HG03175 (cell line): ENCODE results near the gene FSTL1.

Experiments used
- ATAC-seq: cut with Tn5 transposase; IDR thresholded peaks from one replicate; pipeline ENCODE4 v1.9.1; 2021; ENCODE audit warnings: mild to moderate bottlenecking, moderate library complexity; ENCODE audit not compliant: unreplicated experiment

Gene FSTL1, protein sequence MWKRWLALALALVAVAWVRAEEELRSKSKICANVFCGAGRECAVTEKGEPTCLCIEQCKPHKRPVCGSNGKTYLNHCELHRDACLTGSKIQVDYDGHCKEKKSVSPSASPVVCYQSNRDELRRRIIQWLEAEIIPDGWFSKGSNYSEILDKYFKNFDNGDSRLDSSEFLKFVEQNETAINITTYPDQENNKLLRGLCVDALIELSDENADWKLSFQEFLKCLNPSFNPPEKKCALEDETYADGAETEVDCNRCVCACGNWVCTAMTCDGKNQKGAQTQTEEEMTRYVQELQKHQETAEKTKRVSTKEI

DNA sequence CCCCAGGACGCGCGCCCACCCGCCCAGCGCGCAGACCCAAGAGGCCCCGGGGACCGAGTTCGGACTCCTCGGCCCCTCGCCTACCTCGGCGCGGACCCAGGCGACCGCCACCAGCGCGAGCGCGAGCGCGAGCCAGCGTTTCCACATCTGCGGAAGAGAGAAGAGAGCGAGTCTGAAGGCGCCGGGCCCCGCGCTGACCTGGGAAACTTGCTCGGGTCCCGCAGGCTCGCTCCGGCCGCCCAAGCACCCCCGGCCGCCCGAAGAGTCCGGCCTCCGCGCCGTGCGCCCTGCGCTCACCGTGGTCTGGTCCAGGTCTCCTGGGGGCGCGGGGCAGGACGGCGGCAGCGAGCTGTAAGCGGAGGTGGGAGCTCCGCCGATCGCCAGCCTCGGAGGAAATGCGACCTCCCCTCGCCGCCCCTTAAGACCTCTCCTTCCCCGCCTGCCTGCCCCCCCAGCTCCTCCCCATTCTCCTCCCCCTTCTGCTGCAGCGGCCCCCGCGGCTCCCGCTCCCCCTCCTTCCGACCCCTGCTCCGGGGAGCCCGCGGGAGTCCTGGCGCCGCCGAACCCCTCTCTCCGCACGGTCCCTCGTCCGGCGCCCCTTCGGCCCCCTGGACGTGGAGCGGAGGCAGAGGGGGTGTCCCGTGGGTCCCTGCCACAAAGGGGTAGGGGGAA lies at the start of gene FSTL1:
Gene FSTL1 (minus strand): TSS at position 393 of the 672 bp plus-strand sequence. CDS start 246 bp downstream, at position 147.
- ATAC-seq = no peak

- no peak for ATAC-seq
Observed at GRCh38 chr3:120498556-120499346, 48.0 kb upstream of the FSTL1 start.

- ATAC-seq = no peak
Observed at GRCh38 chr3:120497818-120498217, 47.0 kb upstream of the FSTL1 start.

DNA sequence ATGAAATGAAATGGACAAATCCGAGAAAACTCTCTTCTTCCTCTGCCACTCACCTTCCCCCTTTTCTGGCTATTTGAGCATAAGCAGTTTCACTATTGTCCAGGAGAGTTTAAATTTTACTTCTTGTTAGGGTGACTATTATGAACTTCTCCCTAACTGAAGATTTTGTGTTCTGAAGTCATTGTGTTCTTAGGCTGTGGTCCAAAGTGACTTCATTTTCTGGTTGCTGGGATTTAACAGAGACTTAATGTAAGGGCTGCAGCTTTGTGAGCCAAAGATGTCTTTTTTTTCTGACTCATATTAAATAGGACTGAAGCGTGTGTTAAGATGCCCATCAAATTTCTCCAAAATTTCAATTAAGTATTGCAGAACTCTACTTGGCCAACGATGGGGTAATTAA lies 46.5 kb upstream of the FSTL1 start:
- ATAC-seq = no peak

DNA sequence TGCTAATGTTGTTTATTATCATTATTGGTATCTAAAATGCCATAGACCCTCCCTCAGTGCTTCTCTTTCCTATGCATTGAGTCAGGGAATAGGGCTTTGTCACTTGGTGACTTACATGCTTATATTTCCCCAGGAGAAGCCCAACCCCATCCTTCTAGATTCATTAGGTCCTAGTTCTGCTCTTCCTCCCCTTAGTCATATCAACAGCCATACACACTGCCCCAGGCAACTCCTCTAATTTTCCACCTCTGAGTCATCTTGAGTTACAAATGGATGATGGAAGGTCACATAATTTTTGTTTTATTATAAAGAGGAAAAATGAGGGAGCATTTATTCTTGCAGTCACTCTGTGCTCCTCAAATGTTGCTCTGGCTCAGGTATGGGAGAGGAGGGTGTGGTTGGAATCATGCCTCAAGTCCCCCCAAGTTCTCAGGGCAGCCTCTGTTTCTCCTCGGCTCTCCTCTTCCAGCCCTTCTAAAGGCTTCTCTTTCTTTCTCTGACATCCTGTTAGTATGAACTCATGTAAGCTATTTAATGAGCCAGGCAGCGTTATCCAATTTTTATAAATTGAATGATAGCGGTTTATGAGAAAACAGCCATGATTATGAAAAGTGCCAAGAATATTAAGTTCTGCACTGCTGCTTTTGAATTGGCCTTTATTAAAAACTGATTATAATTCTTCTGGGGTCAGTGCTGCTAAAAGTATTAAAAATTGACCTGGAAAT lies 45.6 kb upstream of the FSTL1 start:
- ATAC-seq = no peak

DNA sequence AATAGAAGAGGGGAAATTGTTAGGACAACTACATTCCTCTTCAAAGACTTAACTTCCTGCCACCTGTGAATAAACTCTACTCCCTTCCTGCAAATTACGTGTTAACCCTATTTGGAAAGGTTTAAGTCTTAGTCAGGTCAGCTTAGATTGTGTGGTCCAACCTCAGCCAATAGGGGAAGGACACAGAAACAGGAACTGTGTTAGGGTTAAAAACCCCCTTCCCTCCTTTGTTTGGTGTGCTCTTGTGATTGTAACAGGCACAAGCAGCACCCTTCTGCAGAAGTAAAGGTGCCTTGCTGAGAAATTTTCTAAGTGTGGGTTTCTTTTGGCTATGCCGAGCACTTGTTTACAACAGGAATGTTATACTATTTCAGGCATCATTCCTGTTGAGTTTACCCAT lies 45.0 kb upstream of the FSTL1 start:
- no peak for ATAC-seq

DNA sequence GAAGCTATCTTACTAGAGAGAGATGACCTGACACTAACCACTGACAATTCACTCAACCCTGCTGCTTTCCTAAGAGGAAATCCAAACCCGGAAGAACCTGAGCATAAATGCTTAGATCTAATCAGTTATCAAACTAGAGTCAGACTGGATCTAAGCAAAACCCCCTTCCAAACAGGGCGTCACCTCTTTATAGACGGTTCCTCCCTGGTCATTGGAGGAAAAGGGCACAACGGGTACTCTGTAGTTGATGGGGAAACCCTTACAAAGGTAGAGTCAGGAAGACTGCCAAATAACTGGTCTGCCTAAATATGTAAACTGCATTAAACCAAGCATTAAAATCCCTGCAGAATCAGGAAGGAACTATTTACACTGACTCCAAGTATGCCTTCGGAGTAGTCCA lies 41.3 kb upstream of the FSTL1 start:
- no peak for ATAC-seq

DNA sequence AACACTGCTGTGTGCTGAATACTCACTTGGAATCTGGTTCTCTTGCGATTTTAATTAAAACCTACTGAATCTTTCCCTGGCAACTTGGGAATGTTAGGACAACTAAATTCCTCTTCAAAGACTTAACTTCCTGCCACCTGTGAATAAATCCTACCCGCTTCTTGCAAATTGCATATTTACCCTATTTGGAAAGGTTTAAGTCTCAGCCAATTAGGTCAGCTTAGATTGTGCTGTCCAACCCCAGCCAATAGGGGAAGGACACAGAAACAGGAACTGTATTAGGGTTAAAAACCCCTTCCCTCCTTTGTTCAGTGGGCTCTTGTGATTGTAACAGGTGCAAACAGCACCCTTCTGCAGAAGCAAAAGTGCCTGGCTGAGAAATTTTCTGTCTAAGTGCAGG lies 38.6 kb upstream of the FSTL1 start:
- no peak for ATAC-seq

- ATAC-seq = no peak
Observed at GRCh38 chr3:120488296-120488695, 37.5 kb upstream of the FSTL1 start.

DNA sequence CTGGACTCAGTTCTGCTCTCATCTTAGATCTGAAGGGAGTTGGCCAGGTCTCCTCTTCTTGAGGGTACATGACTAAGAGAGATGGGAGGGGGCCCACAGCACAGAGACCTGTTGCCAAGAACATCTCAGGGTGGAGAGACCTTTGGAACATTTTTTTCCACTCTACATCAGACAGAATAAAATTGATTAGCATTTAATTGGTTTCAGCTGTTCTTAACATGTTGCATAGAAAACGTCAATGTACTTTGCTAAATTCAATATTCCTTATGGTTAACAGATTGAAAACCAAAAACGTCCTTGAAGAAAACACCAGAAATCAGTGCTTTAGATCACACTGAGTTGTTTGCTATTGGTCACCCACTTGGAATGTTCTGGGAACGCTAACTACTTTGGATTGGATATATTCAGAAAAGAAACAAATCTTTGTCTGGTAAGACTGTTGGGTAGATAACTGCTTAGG lies 36.4 kb upstream of the FSTL1 start:
- ATAC-seq = no peak

- no peak for ATAC-seq
Observed at GRCh38 chr3:120481081-120481480, 30.3 kb upstream of the FSTL1 start.

GRCh38 chr3:120477781-120478180 lies 27.0 kb upstream of the FSTL1 start:
- ATAC-seq = no peak

GRCh38 chr3:120475722-120476377 lies 25.1 kb upstream of the FSTL1 start:
- ATAC-seq = no peak

DNA sequence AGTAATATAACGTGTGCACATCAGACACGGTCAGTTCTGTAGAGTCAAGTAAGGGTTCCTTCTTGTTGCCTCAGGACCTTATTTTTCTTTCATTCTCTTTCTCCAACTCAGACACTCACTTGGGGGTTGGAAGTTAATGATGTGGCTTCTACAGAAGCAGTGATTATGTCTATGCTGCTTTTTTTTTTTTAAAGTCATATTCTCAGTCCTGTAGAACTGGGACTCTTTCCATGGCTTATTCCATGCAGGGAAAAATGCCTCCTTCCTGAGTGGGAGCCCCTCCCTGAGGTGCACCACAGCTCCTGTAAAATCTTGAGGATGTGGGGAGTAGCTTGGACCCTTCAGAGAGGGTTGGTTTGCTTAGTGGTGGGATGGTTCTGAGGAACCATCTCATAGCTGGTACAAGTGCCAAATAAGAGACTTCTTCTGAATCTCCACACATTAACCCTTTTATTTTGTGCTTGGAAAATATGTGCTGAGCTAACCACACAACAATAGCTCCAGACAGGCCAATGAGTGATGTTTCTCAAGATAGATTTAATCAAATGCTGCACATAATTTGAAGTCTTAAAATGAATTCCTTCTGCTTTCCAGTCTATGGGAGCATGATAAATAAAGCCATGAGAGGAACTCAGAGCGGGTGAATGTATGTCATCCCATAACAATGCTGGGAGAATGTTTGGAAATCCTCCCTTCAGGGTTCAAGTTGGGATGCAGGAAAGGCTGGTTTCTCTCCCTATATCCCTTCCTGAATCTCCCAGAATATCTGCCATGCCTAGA lies 23.3 kb upstream of the FSTL1 start:
- no peak for ATAC-seq

DNA sequence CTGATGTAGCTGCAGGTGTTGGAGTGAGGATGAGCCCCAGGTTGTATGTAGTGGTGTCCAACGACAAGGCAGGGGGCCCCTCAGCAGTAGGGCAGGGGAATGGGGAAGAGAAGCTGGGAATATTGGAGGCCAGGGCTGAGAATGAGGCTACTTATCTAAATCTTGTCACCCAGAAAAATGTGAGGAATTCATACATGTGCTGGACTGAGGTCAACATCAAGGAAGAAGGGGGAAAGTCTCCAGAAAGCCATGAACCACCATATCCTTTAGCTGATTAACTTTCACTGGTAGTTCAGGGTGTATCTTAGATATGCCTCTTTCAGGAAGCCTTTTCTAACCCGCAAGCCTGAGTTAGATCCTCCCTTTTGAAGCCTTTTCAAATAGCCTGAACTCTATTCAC lies 22.6 kb upstream of the FSTL1 start:
- no peak for ATAC-seq

DNA sequence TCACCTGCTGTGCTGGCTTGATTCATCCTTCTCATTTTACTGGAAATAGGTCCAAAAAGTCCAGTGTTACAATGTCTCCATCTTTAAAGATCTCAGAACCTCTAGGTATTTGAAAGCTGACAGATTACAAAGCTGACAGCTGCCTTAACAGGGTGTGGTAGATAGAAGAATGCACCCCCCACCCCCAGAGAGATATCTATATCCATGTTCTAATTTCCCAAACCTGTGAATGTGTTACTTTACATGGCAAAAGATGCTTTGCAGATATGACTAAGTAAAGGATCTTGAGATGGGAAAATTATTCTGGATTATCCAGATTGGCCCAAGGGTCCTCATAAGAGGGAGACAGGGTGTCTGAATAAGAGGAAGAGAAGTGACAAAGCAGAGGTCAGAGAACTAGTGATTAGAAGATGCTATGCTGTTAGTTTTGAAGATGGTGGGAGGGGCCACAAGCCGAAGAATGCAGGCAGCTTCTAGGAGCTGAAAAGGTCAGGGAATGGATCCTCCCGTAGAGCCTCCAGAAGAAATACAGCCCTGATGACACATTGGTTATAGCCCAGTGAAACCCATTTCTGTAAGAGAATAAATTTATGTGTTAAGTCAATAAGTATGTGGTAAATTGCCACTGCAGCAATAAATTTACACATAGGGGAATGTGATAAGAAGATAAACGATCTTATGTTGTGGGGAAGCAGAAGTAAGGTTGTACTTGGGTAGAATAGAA lies 21.5 kb upstream of the FSTL1 start:
- no peak for ATAC-seq

DNA sequence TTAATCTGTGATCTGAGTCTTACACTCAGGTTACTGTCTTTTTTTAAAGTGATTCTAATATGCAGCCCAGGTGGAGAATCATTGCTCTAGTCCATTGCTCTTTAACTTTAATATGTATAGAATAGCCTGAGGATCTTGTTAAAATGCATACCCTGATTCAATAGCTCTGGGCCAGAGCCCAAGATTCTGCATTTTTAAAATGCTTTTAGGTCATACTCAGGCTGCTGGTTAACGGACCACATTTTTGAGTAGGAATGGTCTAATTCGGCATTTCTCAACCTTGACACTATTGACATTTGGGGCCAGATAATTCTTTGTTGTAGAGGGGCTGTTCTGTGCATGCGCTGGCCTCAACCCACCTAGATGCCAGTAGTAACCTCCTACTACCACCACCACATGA lies 20.9 kb upstream of the FSTL1 start:
- no peak for ATAC-seq

GRCh38 chr3:120470870-120471269 lies 20.1 kb upstream of the FSTL1 start:
- no peak for ATAC-seq

GRCh38 chr3:120469882-120470301 lies 19.1 kb upstream of the FSTL1 start:
- no peak for ATAC-seq
